ENCODE data around the gene CAMTA1. TPM values are rescaled to one million over a fixed set of nuclear protein-coding genes. Genes with fewer than 3 reads are reported as not detected.

The CAMTA1 gene
- total RNA-seq, 1 donor from 2014 or later, result 62.9 TPM

GRCh38 chr1:6937048-6937447, 151.8 kb downstream of the CAMTA1 start:
- Histone ChIP-seq H3K27ac (no peak overlapping the region), H3K27me3 (no peaks in the 10 kb centered on the region), H3K4me3 (no peak overlapping the region), H3K36me3 (no peaks in the 10 kb centered on the region), H3K4me1 (peaks cover 17% of the 10 kb centered on the region), H3K9me3 (no peaks in the 10 kb centered on the region)
- intact Hi-C loops (cut with DNase I), result no loop called here
- DNase-seq (ENCODE audit: extremely low spot score in 2 of 2), result no peak
- TF ChIP-seq POLR2AphosphoS5 (IDR thresholded peaks at IDR 0.05; ENCODE audit: insufficient read depth in 1 of 2, low read depth in 1 of 2), result no peak
- no peak for TF ChIP-seq POLR2A (IDR thresholded peaks at IDR 0.05)
- no peak for TF ChIP-seq CTCF (IDR thresholded peaks at IDR 0.05)

GRCh38 chr1:6939363-6939762, 154.1 kb downstream of the CAMTA1 start:
- TF ChIP-seq CTCF (IDR thresholded peaks at IDR 0.05) (no peak), POLR2A (IDR thresholded peaks at IDR 0.05) (no peak), POLR2AphosphoS5 (IDR thresholded peaks at IDR 0.05; ENCODE audit: insufficient read depth in 1 of 2, low read depth in 1 of 2) (no peak)
- DNase-seq (ENCODE audit: extremely low spot score in 2 of 2), result no peak
- Histone ChIP-seq H3K27ac (no peak overlapping the region), H3K9me3 (no peaks in the 10 kb centered on the region), H3K27me3 (no peaks in the 10 kb centered on the region), H3K4me1 (peaks cover 15% of the 10 kb centered on the region), H3K36me3 (no peaks in the 10 kb centered on the region), H3K4me3 (no peak overlapping the region)
- intact Hi-C loops (cut with DNase I), result no loop called here

GRCh38 chr1:6941786-6942185, 156.5 kb downstream of the CAMTA1 start:
- H3K4me1 ChIP-seq, result no peaks in the 10 kb centered on the region
- DNase-seq (ENCODE audit: extremely low spot score in 2 of 2), result no peak
- H3K4me3 ChIP-seq, result no peak overlapping the region
- no peak for TF ChIP-seq CTCF (IDR thresholded peaks at IDR 0.05)
- no peak for TF ChIP-seq POLR2A (IDR thresholded peaks at IDR 0.05)
- no peak for TF ChIP-seq POLR2AphosphoS5 (IDR thresholded peaks at IDR 0.05; ENCODE audit: insufficient read depth in 1 of 2, low read depth in 1 of 2)
- H3K27ac ChIP-seq, result no peak overlapping the region
- no peaks in the 10 kb centered on the region for H3K36me3 ChIP-seq
- intact Hi-C loops (cut with DNase I), result no loop called here
- H3K27me3 ChIP-seq, result no peaks in the 10 kb centered on the region
- H3K9me3 ChIP-seq, result no peaks in the 10 kb centered on the region

GRCh38 chr1:6942990-6943389, 157.7 kb downstream of the CAMTA1 start:
- intact Hi-C loops (cut with DNase I), result no loop called here
- DNase-seq (ENCODE audit: extremely low spot score in 2 of 2), result no peak
- TF ChIP-seq POLR2A (IDR thresholded peaks at IDR 0.05) (no peak), POLR2AphosphoS5 (IDR thresholded peaks at IDR 0.05; ENCODE audit: insufficient read depth in 1 of 2, low read depth in 1 of 2) (no peak), CTCF (IDR thresholded peaks at IDR 0.05) (no peak)

GRCh38 chr1:6944434-6944833, 159.2 kb downstream of the CAMTA1 start:
- Histone ChIP-seq H3K27ac (no peak overlapping the region), H3K4me1 (no peaks in the 10 kb centered on the region), H3K27me3 (no peaks in the 10 kb centered on the region), H3K9me3 (no peaks in the 10 kb centered on the region), H3K36me3 (no peaks in the 10 kb centered on the region), H3K4me3 (no peak overlapping the region)
- intact Hi-C loops (cut with DNase I), result no loop called here
- no peak for TF ChIP-seq POLR2AphosphoS5 (IDR thresholded peaks at IDR 0.05; ENCODE audit: insufficient read depth in 1 of 2, low read depth in 1 of 2)
- no peak for TF ChIP-seq POLR2A (IDR thresholded peaks at IDR 0.05)
- TF ChIP-seq CTCF (IDR thresholded peaks at IDR 0.05), result no peak
- no peak for DNase-seq (ENCODE audit: extremely low spot score in 2 of 2)

More at GRCh38 chr1:6942990-6943389, 157.7 kb downstream of the CAMTA1 start:
- no peak overlapping the region for H3K27ac ChIP-seq
- no peaks in the 10 kb centered on the region for H3K36me3 ChIP-seq
- H3K9me3 ChIP-seq, result no peaks in the 10 kb centered on the region
- H3K4me3 ChIP-seq, result no peak overlapping the region
- no peaks in the 10 kb centered on the region for H3K4me1 ChIP-seq
- no peaks in the 10 kb centered on the region for H3K27me3 ChIP-seq
